SK-N-MC (cell line): Measurements from ENCODE around the gene PTPRO.

Experiments used
- DNase-seq: peaks from one replicate; pipeline ENCODE4 v3.0.0-alpha.2; 2011; ENCODE audit warnings: low read depth, low spot score
- H3K27ac ChIP-seq: fragments of 200-600 bp; sonication (generic); 2 replicates; pipeline ENCODE4 v1.5.1; 2016; ENCODE audit warnings: mixed run types
- H3K36me3 ChIP-seq: fragments of 200-600 bp; sonication (generic); 2 replicates; pipeline ENCODE4 v1.6.1; 2017; ENCODE audit warnings: antibody characterized with exemption, low read length, mixed read lengths; ENCODE audit not compliant: insufficient read depth
- H3K4me3 ChIP-seq: fragments of 200-600 bp; sonication (generic); 2 replicates; pipeline ENCODE4 v1.5.1; 2016
- H3K9ac ChIP-seq: fragments of 200-600 bp; sonication (generic); 2 replicates; pipeline ENCODE4 v1.8.0; 2017; ENCODE audit warnings: mixed run types, mixed read lengths; ENCODE audit not compliant: insufficient read length
- H3K9me3 ChIP-seq: fragments of 200-600 bp; sonication (generic); 2 replicates; pipeline ENCODE4 v1.6.1; 2017; ENCODE audit warnings: low read depth, mild to moderate bottlenecking, antibody characterized with exemption, low read length, moderate library complexity, mixed read lengths
- EZH2 ChIP-seq: fragments of 200-600 bp; sonication (generic); IDR thresholded peaks from one replicate; pipeline ENCODE4 v1.6.1; 2017; ENCODE audit warnings: antibody characterized with exemption
- FOXP2 ChIP-seq: optimal IDR thresholded peaks from 2 replicates; pipeline ENCODE3; 2011; ENCODE audit warnings: mild to moderate bottlenecking, moderate library complexity; ENCODE audit not compliant: insufficient read depth; ENCODE audit errors: extremely low read length, control extremely low read depth
- POLR2AphosphoS5 ChIP-seq: IDR thresholded peaks from 2 replicates; pipeline ENCODE4 v1.6.1; 2012; ENCODE audit warnings: mild to moderate bottlenecking, low read depth, low read length, borderline replicate concordance

The PTPRO gene

GRCh38 chr12:15411842-15412241 is 89.5 kb downstream of the PTPRO start:
- DNase-seq = no peak
- no peaks in the 10 kb centered on the region for H3K9me3 ChIP-seq
- no peaks in the 10 kb centered on the region for H3K36me3 ChIP-seq
- no peak overlapping the region for H3K4me3 ChIP-seq
- no peak overlapping the region for H3K27ac ChIP-seq
- TF ChIP-seq EZH2 (no peak), POLR2AphosphoS5 (no peak), FOXP2 (no peak)
- no peak overlapping the region for H3K9ac ChIP-seq

DNA sequence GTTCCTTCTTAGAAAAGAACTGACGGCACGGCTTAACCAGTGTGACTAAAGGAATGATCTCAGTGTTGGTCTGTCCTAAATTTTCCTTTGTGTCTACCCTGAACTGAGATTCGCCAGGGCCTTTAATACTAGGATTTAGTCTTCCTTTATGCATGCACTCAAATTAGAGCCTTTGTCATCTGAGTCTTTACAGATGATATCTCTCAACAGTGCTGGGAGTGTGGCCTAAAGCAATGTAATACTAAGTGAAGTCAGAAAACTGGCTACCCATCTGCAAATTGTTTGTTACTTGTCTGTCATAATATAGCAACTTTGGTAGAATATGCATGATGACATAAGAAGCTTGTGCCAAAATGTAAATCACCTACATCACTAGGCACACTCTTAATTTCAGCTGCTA is 95.4 kb downstream of the PTPRO start:
- Histone ChIP-seq H3K4me3 (no peak overlapping the region), H3K9ac (no peak overlapping the region), H3K9me3 (no peaks in the 10 kb centered on the region), H3K36me3 (no peaks in the 10 kb centered on the region), H3K27ac (no peak overlapping the region)
- no peak for DNase-seq
- TF ChIP-seq FOXP2 = no peak
- no peak for TF ChIP-seq POLR2AphosphoS5

- TF ChIP-seq FOXP2 (no peak), EZH2 (no peak), POLR2AphosphoS5 (no peak)
- Histone ChIP-seq H3K4me3 (no peak overlapping the region), H3K27ac (no peak overlapping the region), H3K9ac (no peak overlapping the region), H3K9me3 (no peaks in the 10 kb centered on the region), H3K36me3 (no peaks in the 10 kb centered on the region)
- DNase-seq = no peak
Observed at GRCh38 chr12:15423629-15424028, 101.3 kb downstream of the PTPRO start.

DNA sequence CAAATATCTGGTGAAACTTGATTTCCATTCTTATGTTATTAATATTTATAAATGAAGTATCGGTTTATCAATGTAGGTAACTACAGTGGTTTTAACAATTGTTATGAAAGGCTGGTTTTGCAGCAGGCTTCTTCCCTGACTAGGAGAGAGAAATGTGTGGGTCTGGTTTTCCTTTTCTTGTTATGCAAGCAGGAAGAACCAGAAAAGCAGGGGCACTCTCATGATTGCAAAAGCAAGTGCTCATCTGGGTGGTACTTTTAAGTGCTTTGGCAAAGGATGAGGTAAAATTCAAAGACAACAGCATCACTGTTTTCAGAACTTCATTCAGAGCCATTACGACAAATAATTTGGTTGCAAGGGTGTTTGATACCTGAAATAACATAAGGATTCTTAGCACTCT is 105.6 kb downstream of the PTPRO start:
- Histone ChIP-seq H3K27ac (no peak overlapping the region), H3K9me3 (no peaks in the 10 kb centered on the region), H3K9ac (no peak overlapping the region), H3K4me3 (no peak overlapping the region), H3K36me3 (no peaks in the 10 kb centered on the region)
- DNase-seq = no peak
- TF ChIP-seq POLR2AphosphoS5 (no peak), EZH2 (no peak), FOXP2 (no peak)

GRCh38 chr12:15428632-15429031 is 106.3 kb downstream of the PTPRO start:
- Histone ChIP-seq H3K4me3 (no peak overlapping the region), H3K9me3 (no peaks in the 10 kb centered on the region), H3K36me3 (no peaks in the 10 kb centered on the region), H3K27ac (no peak overlapping the region), H3K9ac (no peak overlapping the region)
- DNase-seq = no peak
- TF ChIP-seq FOXP2 (no peak), EZH2 (no peak), POLR2AphosphoS5 (no peak)

- no peaks in the 10 kb centered on the region for H3K9me3 ChIP-seq
- no peak overlapping the region for H3K4me3 ChIP-seq
- H3K27ac ChIP-seq = no peak overlapping the region
- H3K36me3 ChIP-seq = no peaks in the 10 kb centered on the region
- TF ChIP-seq FOXP2 = no peak
- no peak for TF ChIP-seq EZH2
- TF ChIP-seq POLR2AphosphoS5 = no peak
- no peak for DNase-seq
- no peak overlapping the region for H3K9ac ChIP-seq
Observed at GRCh38 chr12:15429262-15429661, 107.0 kb downstream of the PTPRO start.

DNA sequence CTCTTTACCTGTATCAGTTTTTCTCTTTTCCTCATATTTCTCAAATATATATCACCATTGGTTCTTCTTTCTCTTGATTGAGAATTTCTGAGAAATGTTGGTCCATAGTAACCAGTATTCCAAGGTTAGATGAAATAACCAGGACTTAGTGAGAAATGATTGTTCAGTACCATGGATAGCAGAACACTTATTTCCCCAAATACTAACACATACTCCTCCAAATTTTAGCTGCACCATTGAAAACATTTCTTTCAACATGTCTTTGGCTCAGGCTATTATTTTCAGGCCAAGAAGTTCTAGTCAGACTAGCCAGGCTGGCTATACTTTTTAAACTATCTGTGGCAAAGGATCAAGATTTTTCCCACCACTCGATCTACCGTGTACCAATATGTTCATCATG is 113.3 kb downstream of the PTPRO start:
- H3K9me3 ChIP-seq = no peaks in the 10 kb centered on the region
- no peak overlapping the region for H3K27ac ChIP-seq

DNA sequence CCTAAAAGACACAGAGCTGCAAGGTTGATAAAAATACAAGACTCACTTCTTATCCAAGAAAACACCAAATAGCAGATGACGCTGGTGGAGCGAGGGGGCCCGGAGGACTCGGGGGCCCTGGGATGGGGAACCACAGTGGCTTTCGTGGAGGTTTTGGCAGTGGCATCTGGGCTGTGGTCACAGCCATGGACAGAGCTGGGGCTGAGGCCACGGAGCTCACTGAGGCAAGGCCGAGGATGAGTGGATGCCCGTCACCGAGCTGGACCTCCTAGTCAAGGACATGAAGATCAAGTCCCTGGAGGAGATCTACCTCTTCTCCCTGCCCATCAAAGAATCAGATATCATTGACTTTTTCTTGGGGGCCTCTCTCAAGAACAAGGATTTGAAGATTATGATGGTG is 117.2 kb downstream of the PTPRO start:
- H3K9ac ChIP-seq = no peak overlapping the region
- H3K27ac ChIP-seq = no peak overlapping the region
- H3K4me3 ChIP-seq = no peak overlapping the region
- TF ChIP-seq EZH2 (no peak), FOXP2 (no peak), POLR2AphosphoS5 (no peak)
- H3K9me3 ChIP-seq = no peaks in the 10 kb centered on the region
- DNase-seq = no peak
- no peaks in the 10 kb centered on the region for H3K36me3 ChIP-seq

More for the DNA sequence above, 113.3 kb downstream of the PTPRO start:
- TF ChIP-seq POLR2AphosphoS5 (no peak), EZH2 (no peak), FOXP2 (no peak)
- Histone ChIP-seq H3K4me3 (no peak overlapping the region), H3K9ac (no peak overlapping the region), H3K36me3 (no peaks in the 10 kb centered on the region)
- DNase-seq = no peak

DNA sequence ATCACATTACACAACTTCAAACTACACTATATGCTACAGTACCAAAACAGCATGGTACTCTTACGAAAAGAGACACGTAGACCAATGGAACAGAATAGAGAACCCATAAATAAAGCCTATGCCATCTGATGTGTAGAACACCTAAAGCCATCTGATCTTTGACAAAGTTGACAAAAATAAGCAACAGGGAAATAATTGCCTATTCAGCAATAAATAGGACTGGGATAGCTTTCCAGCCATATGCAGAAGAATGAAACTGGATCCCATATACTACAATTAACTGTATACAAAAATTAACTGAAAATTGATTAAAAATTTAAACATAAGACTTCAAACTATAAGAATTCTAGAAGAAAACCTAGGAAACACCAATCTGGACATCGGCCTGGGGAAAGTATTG is 120.7 kb downstream of the PTPRO start:
- Histone ChIP-seq H3K9me3 (no peaks in the 10 kb centered on the region), H3K36me3 (no peaks in the 10 kb centered on the region)
- TF ChIP-seq EZH2 = no peak
- TF ChIP-seq FOXP2 = no peak
- no peak for TF ChIP-seq POLR2AphosphoS5

More for the DNA sequence above, 120.7 kb downstream of the PTPRO start:
- Histone ChIP-seq H3K9ac (no peak overlapping the region), H3K27ac (no peak overlapping the region), H3K4me3 (no peak overlapping the region)
- no peak for DNase-seq
